Left ventricle myocardium inferior (tissue), 1 donor: ENCODE data around the gene TOX3. TPM values are rescaled to one million over a fixed set of nuclear protein-coding genes. Genes with fewer than 3 reads are reported as not detected.

ENCODE experiments used
- DNase-seq: peaks from one replicate; pipeline ENCODE4 v3.0.0-alpha.2; 2020
- H3K27ac ChIP-seq: fragments of 200-600 bp; replicated peaks from 2 replicates; pipeline ENCODE4 v1.8.0; 2021
- H3K27me3 ChIP-seq: fragments of 200-600 bp; 2 replicates; pipeline ENCODE4 v1.8.0; 2021; ENCODE audit warnings: low read depth
- H3K36me3 ChIP-seq: fragments of 200-600 bp; 2 replicates; pipeline ENCODE4 v1.8.0; 2021
- H3K4me1 ChIP-seq: fragments of 200-600 bp; 2 replicates; pipeline ENCODE4 v1.8.0; 2021
- H3K4me3 ChIP-seq: fragments of 200-600 bp; 2 replicates; pipeline ENCODE4 v1.8.0; 2021; ENCODE audit warnings: mild to moderate bottlenecking, moderate library complexity
- H3K9me3 ChIP-seq: fragments of 200-600 bp; replicated peaks from 2 replicates; pipeline ENCODE4 v1.8.0; 2021
- CTCF ChIP-seq: fragments of 200-600 bp; IDR thresholded peaks from 2 replicates; pipeline ENCODE4 v1.8.0; 2021; ENCODE audit warnings: antibody characterized with exemption, mild to moderate bottlenecking, borderline replicate concordance
- intact Hi-C: fragments of 100-400 bp; cut with micrococcal nuclease; formaldehyde crosslinking; loops from one replicate; pipeline ENCODE4 v1.11.0; 2022
- total RNA-seq: library from RNA; stranded (reverse); fragmentation: NEBNext Ultra II Directional; extraction: Animal tissue kit (Norgen Biotek cat#: 25700); gene quantifications from one replicate; pipeline ENCODE4 v1.2.1, GENCODE V29; 2021
- donor health status: DM: no; HTN: yes; CAD: no; lungs with severe emphysema.

TOX3 gene
- total RNA-seq, 1 donor from 2014 or later = not detected

GRCh38 chr16:52568983-52569690 lies 22.2 kb upstream of the TOX3 start:
- no peak for DNase-seq
- Histone ChIP-seq H3K4me3 (no peak overlapping the region), H3K4me1 (no peaks in the 10 kb centered on the region), H3K27me3 (peaks cover 4% of the 10 kb centered on the region), H3K27ac (no peak overlapping the region), H3K9me3 (peaks cover 6% of the 10 kb centered on the region), H3K36me3 (no peaks in the 10 kb centered on the region)
- intact Hi-C loops = no loop called here
- TF ChIP-seq CTCF = no peak

DNA sequence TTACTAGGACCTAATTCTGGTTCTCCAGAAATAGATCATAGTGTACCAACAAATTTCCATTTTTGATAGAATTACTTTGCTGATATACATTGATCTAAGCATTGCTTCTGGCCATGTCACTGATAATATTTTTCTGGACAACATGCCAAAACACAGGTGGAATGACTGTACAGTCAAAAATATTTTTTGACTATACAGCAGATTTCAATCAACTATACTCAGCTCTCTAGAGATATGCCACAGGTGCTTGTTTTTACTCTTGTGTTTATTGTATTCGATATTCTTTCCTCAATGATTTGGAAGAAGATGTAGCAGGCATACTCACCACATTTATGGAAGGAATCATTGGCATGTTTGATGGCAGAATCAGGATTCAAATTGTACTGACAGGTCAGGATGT lies 21.6 kb upstream of the TOX3 start:
- TF ChIP-seq CTCF = no peak
- DNase-seq = no peak
- Histone ChIP-seq H3K27ac (no peak overlapping the region), H3K4me3 (no peak overlapping the region), H3K9me3 (peaks cover 6% of the 10 kb centered on the region), H3K4me1 (no peaks in the 10 kb centered on the region), H3K27me3 (peaks cover 5% of the 10 kb centered on the region), H3K36me3 (no peaks in the 10 kb centered on the region)
- intact Hi-C loops = no loop called here

GRCh38 chr16:52567193-52567592 lies 20.2 kb upstream of the TOX3 start:
- H3K27ac ChIP-seq = no peak overlapping the region
- H3K4me3 ChIP-seq = no peak overlapping the region
- H3K27me3 ChIP-seq = peaks cover 16% of the 10 kb centered on the region
- no peak for TF ChIP-seq CTCF
- DNase-seq = no peak
- H3K36me3 ChIP-seq = no peaks in the 10 kb centered on the region
- H3K9me3 ChIP-seq = peaks cover 6% of the 10 kb centered on the region
- intact Hi-C loops = no loop called here
- no peaks in the 10 kb centered on the region for H3K4me1 ChIP-seq

DNA sequence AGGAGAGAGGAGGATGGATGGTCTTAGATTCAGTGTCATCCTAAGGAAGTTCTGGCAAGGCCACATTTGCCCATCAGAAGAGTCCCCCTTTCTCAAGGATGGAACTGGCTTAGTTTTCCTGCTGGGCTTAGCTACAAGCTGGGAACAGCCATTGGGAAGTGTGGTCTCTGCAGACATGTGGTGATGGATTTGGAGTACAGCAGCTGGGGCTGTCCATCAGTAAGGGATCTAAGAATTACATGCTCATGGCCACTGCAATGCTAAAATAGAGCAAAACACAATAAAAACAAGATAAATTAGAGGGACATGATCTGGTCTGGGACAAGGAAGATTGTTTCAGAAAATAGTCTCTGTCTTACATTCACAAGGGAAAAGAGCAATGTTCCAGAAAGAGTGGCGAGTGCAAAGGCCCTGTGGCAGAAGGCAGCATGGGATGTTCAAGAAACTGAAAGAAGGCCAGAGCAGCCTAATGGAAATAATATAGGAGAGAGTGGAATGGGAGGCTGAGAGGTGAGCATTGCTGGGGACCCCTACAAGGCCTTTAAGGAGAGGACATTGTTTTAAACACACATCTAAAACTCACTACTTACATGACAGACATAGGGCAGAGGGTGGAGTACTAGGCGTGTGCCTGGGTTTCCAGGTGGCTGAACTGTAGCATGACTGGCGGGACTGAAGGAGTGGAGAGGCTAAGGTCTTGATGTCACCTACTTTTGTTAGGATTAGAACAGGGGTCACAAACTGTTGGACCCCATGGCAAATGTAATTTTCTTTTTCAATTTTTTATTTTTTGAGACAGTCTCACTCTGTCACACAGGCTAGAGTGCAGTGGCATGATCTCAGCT lies 17.0 kb upstream of the TOX3 start:
- Histone ChIP-seq H3K36me3 (no peaks in the 10 kb centered on the region), H3K4me1 (no peaks in the 10 kb centered on the region), H3K9me3 (no peaks in the 10 kb centered on the region), H3K27ac (no peak overlapping the region), H3K4me3 (no peak overlapping the region), H3K27me3 (peaks cover 22% of the 10 kb centered on the region)
- intact Hi-C loops = no loop called here
- TF ChIP-seq CTCF = no peak
- DNase-seq = no peak

GRCh38 chr16:52562770-52563169 lies 15.8 kb upstream of the TOX3 start:
- no peak for TF ChIP-seq CTCF
- Histone ChIP-seq H3K27me3 (peaks cover 31% of the 10 kb centered on the region), H3K4me3 (no peak overlapping the region), H3K4me1 (no peaks in the 10 kb centered on the region), H3K36me3 (no peaks in the 10 kb centered on the region), H3K9me3 (no peaks in the 10 kb centered on the region), H3K27ac (no peak overlapping the region)
- intact Hi-C loops = no loop called here
- no peak for DNase-seq
